ENCODE measurements around the gene GRWD1. TPM values are rescaled to one million over a fixed set of nuclear protein-coding genes. Genes with fewer than 3 reads are reported as not detected.

GRWD1 gene
- total RNA-seq, 2 donors from 2014 or later = 11.9 TPM

- Histone ChIP-seq H3K9me3 (no peaks in the 10 kb centered on the region), H3K27ac (no peak overlapping the region), H3K4me3 (no peak overlapping the region), H3K4me1 (peaks cover 41% of the 10 kb centered on the region), H3K36me3 (replicated peaks in 1 of 2; ENCODE audit: insufficient read depth in 1 of 2, low read depth in 2 of 2) (no peaks in the 10 kb centered on the region), H3K27me3 (no peaks in the 10 kb centered on the region)
- no peak for TF ChIP-seq CTCF (IDR thresholded peaks at IDR 0.05)
- no peak for DNase-seq
- no peak for ATAC-seq
- intact Hi-C loops (cut with DNase I) = no loop called here
- 57 to 67% methylated on average over 29 to 45 of the region's 46 CpGs for WGBS, 2 donors
Measured at GRCh38 chr19:48497728-48498594, 52.2 kb downstream of the GRWD1 start.

DNA sequence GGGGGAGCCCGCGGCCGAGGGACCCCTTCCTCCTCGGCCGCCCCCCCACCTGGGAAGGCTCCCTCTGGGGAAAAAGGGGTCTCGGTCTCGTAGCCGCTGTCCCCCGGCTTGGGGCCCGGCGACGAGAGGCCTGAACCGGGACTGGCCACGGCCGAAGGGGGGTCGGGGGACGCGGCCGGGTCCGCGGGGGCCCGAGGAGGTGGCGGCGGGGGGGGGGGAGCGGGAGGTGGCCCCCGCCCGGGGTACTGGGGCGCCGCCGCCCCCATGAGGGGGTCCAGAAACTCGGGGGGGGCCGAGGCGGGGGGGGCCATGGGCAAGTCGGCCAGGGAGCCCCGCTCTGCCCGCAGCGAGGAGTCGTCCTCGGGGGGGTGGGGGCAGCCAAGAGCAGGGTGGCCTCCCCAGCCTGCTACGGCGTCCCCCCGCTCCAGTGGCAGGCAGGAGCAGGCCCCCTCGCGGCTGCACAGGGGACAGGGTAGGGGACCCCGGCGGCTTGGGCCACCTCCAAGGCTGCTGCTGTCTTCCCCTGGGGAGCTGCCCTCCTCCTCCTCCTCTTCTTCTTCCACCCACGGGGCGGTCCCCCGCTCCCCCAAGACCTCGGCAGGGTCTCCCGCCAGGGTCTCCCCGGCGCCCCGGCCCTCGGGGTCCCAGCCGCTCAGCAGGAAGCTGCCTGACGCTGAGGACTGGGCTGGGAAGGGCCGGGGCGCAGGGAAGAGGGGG lies 53.0 kb downstream of the GRWD1 start:
- Histone ChIP-seq H3K4me3 (no peak overlapping the region), H3K36me3 (replicated peaks in 1 of 2; ENCODE audit: insufficient read depth in 1 of 2, low read depth in 2 of 2) (no peaks in the 10 kb centered on the region), H3K9me3 (no peaks in the 10 kb centered on the region), H3K4me1 (peaks cover 41% of the 10 kb centered on the region), H3K27ac (no peak overlapping the region), H3K27me3 (no peaks in the 10 kb centered on the region)
- WGBS, 2 donors = 63% methylated on average over 42 of the region's 59 CpGs; no CpG with 5 or more reads in 1 of the 2 donors
- intact Hi-C loops (cut with DNase I) = no loop called here
- DNase-seq (peak in 1 of 4 donors; percentile 11), ATAC-seq (no peak)
- TF ChIP-seq POLR2A (IDR thresholded peaks at IDR 0.05) (no peak), CTCF (IDR thresholded peaks at IDR 0.05) (no peak)

DNA sequence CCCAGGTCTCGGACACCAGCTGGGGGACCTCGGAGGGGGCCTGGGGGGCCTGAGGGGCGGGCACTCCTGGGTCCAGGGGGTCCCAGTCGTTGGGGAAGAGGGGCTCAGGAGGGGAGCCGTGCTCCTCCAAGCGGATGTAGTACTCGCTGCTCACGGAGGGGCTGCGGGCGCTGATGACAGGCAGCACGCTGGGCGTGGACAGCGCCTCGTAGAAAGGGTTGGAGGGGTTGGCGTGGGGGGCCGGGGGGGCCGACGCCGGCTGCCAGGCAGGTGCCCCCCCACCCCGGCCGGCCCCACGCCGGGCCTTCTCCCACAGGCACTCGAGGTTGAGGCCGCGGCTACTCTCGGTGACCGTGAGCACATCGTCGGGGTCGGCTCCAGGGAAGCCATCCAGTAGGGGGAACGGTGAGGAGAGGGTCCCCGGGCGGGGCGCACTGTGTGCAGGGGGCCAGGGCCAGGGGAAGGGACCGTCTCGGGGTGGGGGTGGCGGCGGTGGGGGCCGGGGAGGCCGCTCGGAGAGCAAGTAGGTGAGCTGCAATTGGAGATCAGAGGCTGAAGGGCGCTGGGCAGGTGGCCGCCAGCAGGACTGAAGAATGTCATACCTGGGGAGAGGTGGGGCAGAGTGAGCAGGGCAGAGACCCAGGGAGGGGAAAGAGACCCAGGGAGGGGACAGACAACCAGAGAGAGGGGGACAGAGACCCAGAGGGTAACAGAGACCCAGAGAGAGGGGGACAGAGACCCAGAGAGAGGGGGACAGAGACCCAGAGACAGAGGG lies 53.7 kb downstream of the GRWD1 start:
- intact Hi-C loops (cut with DNase I) = no loop called here
- 75 to 76% methylated on average over 10 to 14 of the region's 44 CpGs for WGBS, 2 donors

More for the DNA sequence above, 53.7 kb downstream of the GRWD1 start:
- H3K27ac ChIP-seq = no peak overlapping the region
- no peak for TF ChIP-seq POLR2A (IDR thresholded peaks at IDR 0.05)
- TF ChIP-seq CTCF (IDR thresholded peaks at IDR 0.05) = no peak
- H3K4me3 ChIP-seq = no peak overlapping the region
- no peaks in the 10 kb centered on the region for H3K27me3 ChIP-seq
- ATAC-seq (no peak), DNase-seq (no peak)
- no peaks in the 10 kb centered on the region for H3K9me3 ChIP-seq
- H3K36me3 ChIP-seq (replicated peaks in 1 of 2; ENCODE audit: insufficient read depth in 1 of 2, low read depth in 2 of 2) = no peaks in the 10 kb centered on the region
- peaks cover 35% of the 10 kb centered on the region for H3K4me1 ChIP-seq
